Raji (cell line): ENCODE measurements around the gene CHN2.

Experiments
- POLR2A ChIP-seq: IDR thresholded peaks from 2 replicates; pipeline ENCODE4 v1.6.1; 2011; ENCODE audit warnings: low read depth, low read length, control low read depth; ENCODE audit not compliant: insufficient read depth

CHN2 gene

DNA sequence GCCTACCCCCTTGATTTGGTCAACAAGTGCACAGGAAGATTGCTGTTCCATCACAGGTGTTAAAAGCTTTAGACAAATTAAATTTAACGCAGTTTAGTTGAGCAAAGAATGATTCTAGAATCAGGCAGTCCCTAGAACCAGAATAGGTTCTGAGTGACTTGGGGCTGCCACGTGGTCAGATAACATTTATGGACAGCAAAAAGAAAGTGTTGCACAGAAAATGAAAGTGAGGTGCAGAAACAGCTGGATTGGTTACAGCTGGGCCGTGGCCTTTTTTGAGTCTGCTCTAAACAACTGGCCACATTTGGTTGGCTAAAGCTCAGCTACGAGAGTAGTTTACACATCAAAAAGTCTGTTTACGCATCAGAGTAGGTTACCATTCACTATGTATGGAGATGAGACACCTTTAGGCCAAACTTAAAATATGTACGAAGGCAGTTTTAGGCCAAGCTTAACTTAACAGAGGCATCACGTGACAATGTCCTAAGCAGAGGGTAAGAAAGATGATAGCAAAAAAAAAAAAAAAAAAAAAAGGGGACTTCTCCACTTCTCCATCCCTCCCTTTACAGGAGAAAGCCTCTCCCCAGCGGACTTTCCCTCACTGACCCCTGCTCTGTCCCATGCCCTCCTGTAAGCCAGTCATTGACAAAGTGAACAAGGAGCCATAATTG, 235.8 kb downstream of the CHN2 start:
- no peak for TF ChIP-seq POLR2A

DNA sequence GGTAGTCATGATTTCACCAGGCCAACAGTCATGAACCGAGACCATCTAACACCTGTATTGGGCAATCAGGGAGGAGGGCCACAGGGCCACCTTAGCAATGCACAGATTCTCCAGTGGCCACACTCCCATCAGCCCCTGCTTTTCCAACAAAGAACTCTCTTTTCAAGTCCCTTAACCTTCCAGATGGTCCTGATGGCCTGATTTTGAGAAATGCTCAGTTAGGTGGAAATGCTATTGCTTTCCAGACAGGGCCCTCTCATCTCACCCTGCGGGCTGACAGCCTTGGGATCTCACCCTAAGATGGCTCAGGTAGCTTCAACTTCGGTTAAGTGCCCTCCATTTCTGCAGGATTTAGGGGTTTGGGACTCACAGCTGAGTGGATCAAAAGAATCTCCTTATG, 237.1 kb downstream of the CHN2 start:
- TF ChIP-seq POLR2A: no peak

DNA sequence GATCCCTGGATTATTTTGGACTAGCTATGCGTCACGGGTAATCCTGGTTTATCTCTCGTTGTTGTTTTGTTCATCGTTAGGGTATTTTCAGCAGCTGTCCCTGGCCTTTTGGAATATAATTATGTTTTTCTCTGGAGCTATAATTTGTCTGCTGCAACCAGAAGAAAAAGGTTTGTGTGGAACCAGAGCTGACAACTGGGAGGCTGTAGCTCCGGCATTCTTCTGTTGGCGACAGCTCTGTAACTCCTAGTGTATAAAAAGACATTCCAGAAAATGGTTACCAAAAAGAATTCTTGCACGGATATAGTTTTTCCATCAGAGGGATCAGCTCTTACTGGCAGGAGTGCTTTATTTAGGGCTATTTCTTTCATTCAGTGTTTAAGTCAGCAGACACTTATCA, 238.1 kb downstream of the CHN2 start:
- no peak for TF ChIP-seq POLR2A

DNA sequence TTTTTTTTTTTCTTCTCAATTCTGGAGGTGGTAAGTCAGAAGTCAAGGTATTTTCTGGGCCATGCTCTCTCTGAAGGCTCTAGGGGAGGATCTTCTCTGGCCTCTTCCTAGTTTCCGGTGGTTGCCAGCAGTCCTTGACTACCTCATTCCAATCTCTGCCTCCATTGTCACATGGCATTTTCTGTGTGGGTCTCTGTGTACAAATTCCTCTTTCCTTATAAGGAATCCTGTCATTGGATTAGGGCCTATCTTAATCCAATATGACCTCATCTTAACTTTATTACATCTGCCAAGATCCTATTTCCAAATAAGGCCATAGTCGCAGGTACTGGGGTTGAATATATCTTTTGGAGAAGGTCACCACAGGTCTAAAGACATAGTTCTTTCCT, 239.8 kb downstream of the CHN2 start:
- TF ChIP-seq POLR2A: no peak

DNA sequence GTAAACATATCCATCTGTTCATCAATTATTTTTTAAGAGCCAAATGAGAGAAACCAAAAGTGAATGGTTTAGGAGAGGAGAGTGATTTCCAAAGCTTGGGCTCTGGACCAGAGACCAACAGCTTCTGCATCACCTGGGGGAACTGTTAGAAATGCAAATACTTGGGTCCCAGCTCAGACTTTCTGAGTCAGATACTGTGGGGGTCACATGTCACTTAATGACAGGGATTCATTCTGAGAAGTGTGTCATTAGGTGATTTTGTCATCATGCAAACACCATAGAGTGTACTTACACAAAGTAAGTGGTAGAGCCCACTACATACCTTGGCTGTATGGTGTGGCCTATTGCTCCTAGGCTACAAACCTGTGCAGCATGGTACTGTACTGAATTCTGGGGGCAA, 240.6 kb downstream of the CHN2 start:
- TF ChIP-seq POLR2A: no peak

DNA sequence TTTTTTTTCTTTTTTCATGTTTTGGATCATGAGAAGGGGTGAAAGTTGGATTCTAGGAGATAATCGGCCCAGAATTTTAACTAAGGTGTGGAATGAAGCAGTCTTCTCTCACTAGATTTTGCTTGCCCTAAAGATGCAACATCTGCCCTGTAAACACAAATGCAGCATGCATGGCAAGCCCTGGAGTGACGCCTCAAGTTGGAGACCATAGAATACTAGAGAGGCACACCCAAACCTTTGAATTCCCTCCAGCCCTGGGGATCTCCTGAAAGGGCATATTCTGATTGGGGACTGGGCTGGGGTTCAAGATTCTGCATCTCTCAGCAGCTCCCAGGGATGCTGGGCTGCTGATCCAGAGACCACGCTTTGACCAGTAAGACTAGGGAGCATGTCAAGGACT, 241.3 kb downstream of the CHN2 start:
- TF ChIP-seq POLR2A: no peak

DNA sequence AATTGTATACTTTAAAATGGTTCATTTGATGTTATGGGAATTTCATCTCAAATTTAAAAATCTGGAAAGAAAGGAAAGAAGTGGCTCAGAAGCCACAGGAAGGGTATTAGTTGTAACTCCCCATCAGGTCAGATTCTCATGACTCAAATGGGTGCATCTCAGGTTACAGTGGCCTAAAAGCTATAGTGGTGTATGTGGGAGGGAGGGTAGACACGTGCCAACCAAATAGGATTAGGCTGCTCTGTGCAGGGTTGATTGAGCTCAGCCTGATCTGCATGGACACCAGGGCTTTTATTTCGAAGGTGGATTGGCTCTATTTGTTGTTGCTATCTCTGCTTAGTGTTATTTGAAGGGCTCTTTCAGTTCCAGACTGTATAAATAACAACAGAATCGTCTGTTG, 247.6 kb downstream of the CHN2 start:
- no peak for TF ChIP-seq POLR2A

DNA sequence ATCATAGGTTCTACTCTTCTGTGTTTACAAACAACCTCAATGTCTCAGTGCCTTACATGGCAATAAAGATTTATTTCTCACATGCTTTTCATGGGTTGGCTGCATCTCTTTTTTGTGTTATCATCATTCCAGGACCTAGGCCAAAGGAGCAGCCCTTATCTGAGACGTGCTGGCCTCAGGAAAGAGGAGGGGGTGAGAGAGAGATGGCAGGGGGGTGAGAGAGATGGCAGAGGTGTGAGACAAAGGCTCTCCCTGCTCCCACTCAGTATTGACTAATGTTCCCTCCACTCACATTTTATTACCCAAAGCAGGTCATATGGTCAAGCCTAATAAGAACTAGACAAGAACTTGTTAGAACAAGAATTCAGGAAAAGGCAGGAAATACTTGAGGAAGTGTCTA, 249.0 kb downstream of the CHN2 start:
- no peak for TF ChIP-seq POLR2A

DNA sequence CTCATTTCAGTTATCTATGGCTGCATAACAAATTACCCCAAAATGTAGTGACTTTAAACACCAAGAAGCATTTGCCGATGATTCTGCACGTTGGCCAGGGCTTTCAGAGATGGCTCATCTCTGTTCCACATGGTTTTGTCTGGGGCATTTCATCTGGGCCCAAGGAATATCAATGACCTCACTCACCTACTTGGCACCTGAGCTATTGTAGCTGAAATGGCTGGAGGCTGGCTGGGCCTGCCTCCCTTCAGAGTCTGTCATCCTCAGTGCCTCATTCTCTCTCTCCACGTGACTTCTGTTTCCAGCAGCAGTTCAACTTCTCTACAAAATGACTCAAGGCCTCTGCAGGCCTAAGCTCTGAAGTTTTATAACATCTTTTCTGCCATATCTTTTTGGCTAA, 249.7 kb downstream of the CHN2 start:
- no peak for TF ChIP-seq POLR2A

DNA sequence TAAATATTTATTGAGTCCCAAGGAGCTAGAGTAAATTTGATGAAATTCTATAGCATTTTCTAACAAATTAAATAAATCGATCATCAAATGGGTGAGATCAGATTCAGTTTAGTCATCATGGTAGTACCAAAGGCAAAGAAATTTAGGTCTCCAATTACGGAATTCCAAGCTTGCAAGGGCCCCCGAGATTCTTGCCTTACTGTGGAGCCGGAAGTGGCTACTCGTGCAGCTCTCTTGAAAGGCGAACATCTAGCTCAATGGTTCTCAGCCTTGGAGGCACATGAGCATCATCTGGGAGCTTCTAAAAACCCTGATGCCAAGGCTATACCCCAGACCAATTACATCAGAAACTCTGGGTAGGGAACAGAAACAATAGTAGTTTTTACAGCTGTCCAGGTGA, 251.2 kb downstream of the CHN2 start:
- no peak for TF ChIP-seq POLR2A

DNA sequence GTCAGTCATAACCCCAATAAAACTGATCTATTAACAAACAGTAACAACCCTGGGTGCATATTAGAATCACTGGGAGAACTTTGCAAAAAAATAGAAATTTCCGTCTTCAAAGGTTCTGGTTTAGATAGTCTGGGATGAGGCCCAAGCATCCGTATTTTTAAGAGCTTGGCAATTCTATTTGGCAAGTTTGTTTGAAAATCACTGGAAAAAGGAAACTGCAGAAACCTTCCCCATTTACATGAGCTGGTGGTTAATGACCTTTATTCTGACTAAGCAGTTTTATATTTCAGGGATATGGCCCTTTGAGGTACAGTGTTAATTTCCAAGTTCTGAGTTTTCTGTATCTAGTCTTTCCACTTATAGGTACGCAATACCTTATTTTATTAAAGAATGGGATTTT, 253.3 kb downstream of the CHN2 start:
- TF ChIP-seq POLR2A: no peak

DNA sequence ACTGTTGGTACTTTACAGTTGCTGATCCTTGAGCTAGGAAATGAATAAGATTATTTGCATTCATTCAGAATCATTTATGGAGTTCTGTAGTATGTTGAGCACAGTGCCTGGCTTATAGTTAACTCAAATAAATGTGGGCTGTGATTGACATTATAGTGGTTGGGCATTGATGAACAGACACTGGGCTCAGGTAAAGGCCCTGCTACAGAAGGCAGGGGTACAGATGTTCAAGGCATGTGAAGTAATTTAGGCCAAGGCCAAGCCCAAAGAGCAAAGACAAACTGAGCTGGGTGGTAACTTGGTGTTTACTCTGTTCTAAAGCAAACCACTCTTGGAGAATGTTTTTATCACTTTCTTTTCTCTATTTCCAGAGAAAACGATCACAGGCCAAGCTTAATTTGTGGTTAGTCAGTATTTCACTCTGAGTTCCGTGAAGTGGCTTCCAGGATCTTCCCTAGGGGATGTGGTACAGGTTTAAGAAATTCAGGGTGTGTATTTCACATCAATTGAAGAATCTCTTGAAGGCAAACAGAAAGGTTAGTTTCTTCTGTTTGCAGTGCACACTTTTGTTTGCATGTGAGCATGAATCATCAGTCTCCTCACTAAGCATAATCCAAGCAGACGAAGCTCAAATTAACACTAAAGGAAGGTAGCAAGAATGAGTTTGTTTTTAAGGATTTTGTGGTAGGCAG, 255.1 kb downstream of the CHN2 start:
- TF ChIP-seq POLR2A: no peak

DNA sequence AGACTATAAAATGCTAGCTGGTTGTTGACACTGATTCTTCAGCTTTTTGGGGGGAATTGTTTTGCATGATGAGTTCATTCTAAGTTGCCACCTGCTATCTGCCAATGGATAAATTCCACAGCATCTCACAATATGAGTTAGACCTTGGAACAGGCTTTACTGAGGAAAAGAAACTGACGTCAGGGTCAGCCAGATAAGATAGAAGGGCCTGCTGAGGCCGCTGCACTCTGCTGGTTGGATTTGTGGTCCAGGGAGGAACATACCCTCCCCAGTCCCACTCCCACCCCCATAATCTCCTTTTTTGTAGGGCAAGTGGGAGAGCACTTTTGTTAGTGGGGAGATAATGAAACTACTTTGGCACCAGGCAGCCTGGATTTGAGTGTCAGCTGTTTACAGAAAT, 258.4 kb downstream of the CHN2 start:
- no peak for TF ChIP-seq POLR2A

DNA sequence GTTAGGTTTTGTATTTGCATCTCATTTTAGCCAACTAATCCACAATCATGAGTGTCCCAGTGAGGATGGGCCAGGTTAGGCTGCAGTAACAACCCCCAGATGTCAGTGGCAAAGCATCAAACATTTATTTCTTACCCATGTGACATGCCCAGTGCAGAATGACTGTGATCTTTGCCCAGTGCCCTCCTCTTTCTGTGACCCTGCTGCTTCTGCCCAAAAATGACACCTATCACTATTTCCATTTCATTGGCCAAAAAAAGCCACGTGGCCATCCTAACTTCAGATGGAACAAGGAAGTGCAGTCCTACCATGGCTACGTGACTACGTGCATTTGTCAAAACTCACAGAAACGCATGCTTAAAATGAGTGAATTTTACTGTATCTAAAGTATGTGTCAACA, 259.9 kb downstream of the CHN2 start:
- no peak for TF ChIP-seq POLR2A

DNA sequence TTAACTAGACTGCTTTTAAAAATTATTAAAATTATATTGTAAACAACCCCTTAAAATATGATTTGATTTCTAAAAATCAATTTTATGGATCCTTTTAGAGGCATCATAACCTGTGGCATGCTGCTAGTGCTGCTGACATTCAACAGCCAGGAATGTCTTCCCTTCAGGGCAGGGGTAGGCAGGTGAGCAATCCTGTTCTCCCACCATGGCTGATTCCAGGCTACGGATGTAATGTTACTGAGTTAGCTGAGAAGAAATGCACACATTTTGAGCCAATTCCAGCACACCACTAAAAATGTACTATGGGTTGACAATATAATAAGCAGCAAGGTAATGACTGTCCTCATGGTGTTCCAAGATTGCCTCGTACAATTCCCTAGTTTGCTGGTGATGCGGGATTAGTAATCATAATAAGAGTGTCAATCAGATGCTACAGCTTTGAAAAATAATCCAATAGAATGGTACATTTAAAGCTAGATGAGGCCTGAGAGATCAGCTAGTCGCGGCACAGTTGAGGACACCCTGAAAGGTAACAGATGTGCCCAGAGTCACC, 260.4 kb downstream of the CHN2 start:
- no peak for TF ChIP-seq POLR2A

DNA sequence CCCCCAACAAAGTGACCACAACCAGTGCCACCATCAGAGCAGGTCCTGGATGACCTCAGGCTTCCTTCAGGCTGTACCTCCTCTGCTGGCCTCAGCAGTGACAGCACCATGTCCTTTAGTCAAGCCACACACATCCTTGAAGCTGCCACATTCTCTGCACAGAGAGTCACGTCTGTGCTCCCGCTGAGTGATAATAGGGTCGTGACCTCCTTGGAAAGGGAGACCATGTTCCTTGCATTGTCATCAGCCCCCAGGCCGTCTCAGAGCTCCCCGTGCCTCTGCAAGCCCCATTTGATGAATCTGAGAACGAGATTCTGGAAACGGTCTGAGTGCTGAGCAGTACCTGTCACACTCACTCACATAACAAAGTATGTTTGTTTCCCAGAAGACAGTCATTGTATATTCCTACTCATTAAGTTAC, 262.6 kb downstream of the CHN2 start:
- no peak for TF ChIP-seq POLR2A

DNA sequence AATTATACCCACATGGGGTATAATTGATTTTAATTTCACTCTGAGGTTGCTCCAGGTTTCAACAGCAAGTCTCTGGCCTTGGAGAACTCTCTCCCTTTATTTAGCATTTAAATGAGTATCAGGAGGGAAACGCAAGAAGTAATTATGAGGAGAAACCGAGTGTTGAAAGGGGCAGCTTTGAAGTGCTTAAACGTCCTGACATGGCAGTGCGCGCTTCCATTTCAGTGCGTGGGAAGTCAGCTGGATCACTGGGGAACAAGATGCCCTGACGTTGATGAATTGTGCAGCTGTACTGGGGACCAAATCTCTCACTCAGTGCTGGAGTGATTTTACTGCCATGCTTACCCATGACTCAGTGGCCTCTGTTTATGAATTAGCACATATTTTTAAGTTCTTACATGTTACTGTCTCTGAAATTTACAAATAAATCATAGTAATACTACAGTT, 263.0 kb downstream of the CHN2 start:
- no peak for TF ChIP-seq POLR2A

DNA sequence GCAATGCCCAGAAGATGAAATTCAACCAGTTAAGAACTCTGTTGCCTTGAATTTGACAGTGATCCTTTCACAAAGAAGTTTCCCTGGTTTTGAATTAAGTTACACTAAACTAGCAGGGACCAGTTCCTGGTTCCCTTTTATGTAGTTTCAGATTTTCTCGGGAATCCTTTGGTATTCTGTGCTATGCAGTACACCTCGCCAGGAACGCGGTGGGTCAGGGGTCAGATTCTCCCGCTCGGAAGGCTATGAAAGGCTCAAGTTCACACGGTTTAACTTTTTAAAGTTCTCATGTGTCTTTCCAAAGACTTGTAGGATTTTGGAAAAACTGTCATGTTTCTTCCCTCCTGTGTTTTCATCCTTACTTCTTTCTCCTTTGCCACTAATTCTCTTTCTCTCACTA, 264.4 kb downstream of the CHN2 start:
- no peak for TF ChIP-seq POLR2A
